Neural cell (in vitro differentiated cells): ENCODE data around the gene RETNLB.

Experiments used
- EP300 ChIP-seq: fragments of 450-650 bp; conservative IDR thresholded peaks from 2 replicates; pipeline ENCODE4 v1.6.1; 2014; ENCODE audit warnings: antibody characterized with exemption, mild to moderate bottlenecking, moderate library complexity; ENCODE audit not compliant: poor library complexity, severe bottlenecking
- EZH2 ChIP-seq: fragments of 200-600, 300-800 bp; shearing (Covaris generic), sonication (generic); IDR thresholded peaks from 2 replicates; pipeline ENCODE4 v1.6.1; 2014; ENCODE audit warnings: antibody characterized with exemption, low read length, borderline replicate concordance, mild to moderate bottlenecking; ENCODE audit not compliant: insufficient read depth, poor library complexity, severe bottlenecking
- POLR2AphosphoS5 ChIP-seq: IDR thresholded peaks from 2 replicates; pipeline ENCODE4 v1.6.1; 2012
- RAD21 ChIP-seq: fragments of 450-650 bp; conservative IDR thresholded peaks from 2 replicates; pipeline ENCODE4 v1.6.1; 2014; ENCODE audit warnings: antibody characterized with exemption, mild to moderate bottlenecking, moderate library complexity
- SMC3 ChIP-seq: fragments of 450-650 bp; conservative IDR thresholded peaks from 2 replicates; pipeline ENCODE4 v1.6.1; 2014; ENCODE audit warnings: antibody characterized with exemption, mild to moderate bottlenecking, moderate library complexity; ENCODE audit not compliant: poor library complexity
- TAF1 ChIP-seq: IDR thresholded peaks from 2 replicates; pipeline ENCODE4 v1.6.1; 2012; ENCODE audit warnings: low read depth
- TF ChIP-seq, protein P1 (sequence below): fragments of 450-650 bp; IDR thresholded peaks from 2 replicates; pipeline ENCODE4 v1.5.1; 2014; ENCODE audit warnings: antibody characterized with exemption, mild to moderate bottlenecking, moderate library complexity; ENCODE audit not compliant: poor library complexity, severe bottlenecking
- TF ChIP-seq, protein P2 (sequence below): IDR thresholded peaks from 2 replicates; pipeline ENCODE4 v1.6.1; 2012; ENCODE audit warnings: borderline replicate concordance

DNA sequence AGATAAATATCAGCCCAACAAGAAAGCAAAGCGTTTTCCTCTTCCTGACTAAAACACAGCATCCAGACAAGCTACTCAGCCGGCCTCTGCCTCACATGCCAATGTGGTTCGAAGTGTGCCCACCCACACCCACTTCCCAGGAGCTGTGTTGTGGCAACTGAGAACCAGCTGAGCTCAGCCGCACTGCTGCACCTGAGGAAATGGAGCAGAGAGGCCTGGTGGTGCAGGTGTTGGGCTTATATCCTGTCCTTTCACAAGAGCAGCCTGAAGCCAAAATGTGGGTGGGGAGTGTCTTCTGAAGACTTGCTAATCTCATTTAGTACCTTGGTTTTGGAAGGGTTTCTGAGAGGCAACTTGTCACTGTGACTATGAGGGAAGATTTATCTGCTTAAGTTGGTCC is 23.0 kb upstream of the RETNLB start:
- TF ChIP-seq, protein P1, sequence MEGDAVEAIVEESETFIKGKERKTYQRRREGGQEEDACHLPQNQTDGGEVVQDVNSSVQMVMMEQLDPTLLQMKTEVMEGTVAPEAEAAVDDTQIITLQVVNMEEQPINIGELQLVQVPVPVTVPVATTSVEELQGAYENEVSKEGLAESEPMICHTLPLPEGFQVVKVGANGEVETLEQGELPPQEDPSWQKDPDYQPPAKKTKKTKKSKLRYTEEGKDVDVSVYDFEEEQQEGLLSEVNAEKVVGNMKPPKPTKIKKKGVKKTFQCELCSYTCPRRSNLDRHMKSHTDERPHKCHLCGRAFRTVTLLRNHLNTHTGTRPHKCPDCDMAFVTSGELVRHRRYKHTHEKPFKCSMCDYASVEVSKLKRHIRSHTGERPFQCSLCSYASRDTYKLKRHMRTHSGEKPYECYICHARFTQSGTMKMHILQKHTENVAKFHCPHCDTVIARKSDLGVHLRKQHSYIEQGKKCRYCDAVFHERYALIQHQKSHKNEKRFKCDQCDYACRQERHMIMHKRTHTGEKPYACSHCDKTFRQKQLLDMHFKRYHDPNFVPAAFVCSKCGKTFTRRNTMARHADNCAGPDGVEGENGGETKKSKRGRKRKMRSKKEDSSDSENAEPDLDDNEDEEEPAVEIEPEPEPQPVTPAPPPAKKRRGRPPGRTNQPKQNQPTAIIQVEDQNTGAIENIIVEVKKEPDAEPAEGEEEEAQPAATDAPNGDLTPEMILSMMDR, result no peak
- TF ChIP-seq SMC3, result no peak
- TF ChIP-seq, protein P2, sequence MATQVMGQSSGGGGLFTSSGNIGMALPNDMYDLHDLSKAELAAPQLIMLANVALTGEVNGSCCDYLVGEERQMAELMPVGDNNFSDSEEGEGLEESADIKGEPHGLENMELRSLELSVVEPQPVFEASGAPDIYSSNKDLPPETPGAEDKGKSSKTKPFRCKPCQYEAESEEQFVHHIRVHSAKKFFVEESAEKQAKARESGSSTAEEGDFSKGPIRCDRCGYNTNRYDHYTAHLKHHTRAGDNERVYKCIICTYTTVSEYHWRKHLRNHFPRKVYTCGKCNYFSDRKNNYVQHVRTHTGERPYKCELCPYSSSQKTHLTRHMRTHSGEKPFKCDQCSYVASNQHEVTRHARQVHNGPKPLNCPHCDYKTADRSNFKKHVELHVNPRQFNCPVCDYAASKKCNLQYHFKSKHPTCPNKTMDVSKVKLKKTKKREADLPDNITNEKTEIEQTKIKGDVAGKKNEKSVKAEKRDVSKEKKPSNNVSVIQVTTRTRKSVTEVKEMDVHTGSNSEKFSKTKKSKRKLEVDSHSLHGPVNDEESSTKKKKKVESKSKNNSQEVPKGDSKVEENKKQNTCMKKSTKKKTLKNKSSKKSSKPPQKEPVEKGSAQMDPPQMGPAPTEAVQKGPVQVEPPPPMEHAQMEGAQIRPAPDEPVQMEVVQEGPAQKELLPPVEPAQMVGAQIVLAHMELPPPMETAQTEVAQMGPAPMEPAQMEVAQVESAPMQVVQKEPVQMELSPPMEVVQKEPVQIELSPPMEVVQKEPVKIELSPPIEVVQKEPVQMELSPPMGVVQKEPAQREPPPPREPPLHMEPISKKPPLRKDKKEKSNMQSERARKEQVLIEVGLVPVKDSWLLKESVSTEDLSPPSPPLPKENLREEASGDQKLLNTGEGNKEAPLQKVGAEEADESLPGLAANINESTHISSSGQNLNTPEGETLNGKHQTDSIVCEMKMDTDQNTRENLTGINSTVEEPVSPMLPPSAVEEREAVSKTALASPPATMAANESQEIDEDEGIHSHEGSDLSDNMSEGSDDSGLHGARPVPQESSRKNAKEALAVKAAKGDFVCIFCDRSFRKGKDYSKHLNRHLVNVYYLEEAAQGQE, result no peak
- TF ChIP-seq EZH2, result no peak
- no peak for TF ChIP-seq RAD21
- TF ChIP-seq EP300, result no peak
- TF ChIP-seq POLR2AphosphoS5, result no peak
- no peak for TF ChIP-seq TAF1
